Measurements from ENCODE around the gene FHOD3. TPM values are rescaled to one million over a fixed set of nuclear protein-coding genes. Genes with fewer than 3 reads are reported as not detected.

FHOD3 gene
- total RNA-seq, 4 donors from 2014 or later: 3.5 to 40.0 (median 14.5) TPM

GRCh38 chr18:36494160-36494437, 196.6 kb downstream of the FHOD3 start:
- Histone ChIP-seq H3K27me3 (no peaks in the 10 kb centered on the region), H3K27ac (no peak overlapping the region), H3K9me3 (no peaks in the 10 kb centered on the region), H3K4me3 (no peak overlapping the region), H3K36me3 (no peaks in the 10 kb centered on the region), H3K4me1 (no peaks in the 10 kb centered on the region)
- in situ Hi-C loops (cut with MboI; ENCODE audit: low pct_ligation_motif_present in 1 of 4, low pct_unique_long_range_greater_than_20kb in 1 of 4, low sequenced_read_pairs in 3 of 4) (no loop called here), intact Hi-C loops (cut with DNase I; ENCODE audit: low total_unique reads) (no loop called here)
- TF ChIP-seq CTCF (IDR thresholded peaks at IDR 0.05): no peak
- DNase-seq: no peak

GRCh38 chr18:36496022-36496421, 198.5 kb downstream of the FHOD3 start:
- no peak for DNase-seq
- Histone ChIP-seq H3K4me3 (no peak overlapping the region), H3K27me3 (no peaks in the 10 kb centered on the region), H3K9me3 (no peaks in the 10 kb centered on the region), H3K36me3 (no peaks in the 10 kb centered on the region), H3K27ac (no peak overlapping the region), H3K4me1 (no peaks in the 10 kb centered on the region)
- in situ Hi-C loops (cut with MboI; ENCODE audit: low pct_ligation_motif_present in 1 of 4, low pct_unique_long_range_greater_than_20kb in 1 of 4, low sequenced_read_pairs in 3 of 4) (no loop called here), intact Hi-C loops (cut with DNase I; ENCODE audit: low total_unique reads) (no loop called here)
- TF ChIP-seq POLR2AphosphoS5 (IDR thresholded peaks at IDR 0.05) (no peak), CTCF (IDR thresholded peaks at IDR 0.05) (no peak), POLR2A (IDR thresholded peaks at IDR 0.05) (no peak), EP300 (IDR thresholded peaks at IDR 0.05; ENCODE audit: low read depth) (no peak)

- WGBS, 2 donors (ENCODE audit: low coverage in 1 of 2): 87% methylated on average over 3 of the region's 3 CpGs; no CpG with 5 or more reads in 1 of the 2 donors
- Histone ChIP-seq H3K4me3 (no peak overlapping the region), H3K27me3 (no peaks in the 10 kb centered on the region), H3K36me3 (no peaks in the 10 kb centered on the region), H3K4me1 (no peaks in the 10 kb centered on the region), H3K9me3 (no peaks in the 10 kb centered on the region), H3K27ac (no peak overlapping the region)
- DNase-seq: no peak
- intact Hi-C loops (cut with DNase I; ENCODE audit: low total_unique reads) (no loop called here), in situ Hi-C loops (cut with MboI; ENCODE audit: low pct_ligation_motif_present in 1 of 4, low pct_unique_long_range_greater_than_20kb in 1 of 4, low sequenced_read_pairs in 3 of 4) (no loop called here)
- no peak for TF ChIP-seq EP300 (IDR thresholded peaks at IDR 0.05; ENCODE audit: low read depth)
- TF ChIP-seq POLR2AphosphoS5 (IDR thresholded peaks at IDR 0.05): no peak
- TF ChIP-seq CTCF (IDR thresholded peaks at IDR 0.05): no peak
- TF ChIP-seq POLR2A (IDR thresholded peaks at IDR 0.05): no peak
These were observed 202.4 kb downstream of the FHOD3 start for GRCh38 chr18:36499938-36500337.

GRCh38 chr18:36501100-36501499, 203.6 kb downstream of the FHOD3 start:
- Histone ChIP-seq H3K27me3 (no peaks in the 10 kb centered on the region), H3K4me1 (no peaks in the 10 kb centered on the region), H3K27ac (no peak overlapping the region), H3K9me3 (no peaks in the 10 kb centered on the region), H3K4me3 (no peak overlapping the region), H3K36me3 (no peaks in the 10 kb centered on the region)
- intact Hi-C loops (cut with DNase I; ENCODE audit: low total_unique reads) (no loop called here), in situ Hi-C loops (cut with MboI; ENCODE audit: low pct_ligation_motif_present in 1 of 4, low pct_unique_long_range_greater_than_20kb in 1 of 4, low sequenced_read_pairs in 3 of 4) (no loop called here)
- DNase-seq: no peak
- TF ChIP-seq POLR2A (IDR thresholded peaks at IDR 0.05) (no peak), EP300 (IDR thresholded peaks at IDR 0.05; ENCODE audit: low read depth) (no peak), POLR2AphosphoS5 (IDR thresholded peaks at IDR 0.05) (no peak), CTCF (IDR thresholded peaks at IDR 0.05) (no peak)
- WGBS, 2 donors (ENCODE audit: low coverage in 1 of 2): 89% methylated on average over 2 of the region's 2 CpGs; no CpG with 5 or more reads in 1 of the 2 donors
